Heart left ventricle (tissue), 13 donors: ENCODE data around the gene CDH20.

Experiments used
- CTCF ChIP-seq, 12 donors: fragments of 200-600 bp; sonication (generic) in 4 of 12; IDR thresholded peaks; one replicate each; pipeline versions ENCODE4 v1.5.0 to v1.8.0; 2018 to 2022; ENCODE audit warnings: antibody characterized with exemption in 12 of 12, mild to moderate bottlenecking in 5 of 12
- POLR2A ChIP-seq, 2 donors: fragments of 450-650 bp; IDR thresholded peaks; one replicate each; pipeline ENCODE4 v1.6.1; 2017; ENCODE audit warnings: antibody characterized with exemption in 2 of 2, mild to moderate bottlenecking in 2 of 2, moderate library complexity in 2 of 2
- donor health status: ischemic (EF 13 %, LVEDD 7.1; RV severe dilation, severe dysfunction).
- donor health status: DM: no; HTN: yes; CAD: no.
- donor health status: DM: no; HTN: no; CAD: no.
- donor health status: ischemic (EF 25% LVEDD 6.9; RV normal size, moderate dysfunction).
- donor health status: ischemic (EF 25% LVEDD 5.7; RV mildly dilated, moderate dysfunction).
- donor health status: ischemic (EF 35%, LVEDD 5.7; RV mildly dilated, moderate dysfunction).
- donor health status: nonischemic (EF 11% LVEDD 7.7; RV severe dilation, severe dysfunction).
- donor health status: DM: yes; HTN: yes; CAD: no.
- donor health status: PGD.
- donor health status: ischemic (EF 29% LVEDD 5.4; RV normal size, mild dysfunction).
- donor health status: nonischemic (EF 23%, LVEDD 6.1; RV moderate dilation, normal function).

DNA sequence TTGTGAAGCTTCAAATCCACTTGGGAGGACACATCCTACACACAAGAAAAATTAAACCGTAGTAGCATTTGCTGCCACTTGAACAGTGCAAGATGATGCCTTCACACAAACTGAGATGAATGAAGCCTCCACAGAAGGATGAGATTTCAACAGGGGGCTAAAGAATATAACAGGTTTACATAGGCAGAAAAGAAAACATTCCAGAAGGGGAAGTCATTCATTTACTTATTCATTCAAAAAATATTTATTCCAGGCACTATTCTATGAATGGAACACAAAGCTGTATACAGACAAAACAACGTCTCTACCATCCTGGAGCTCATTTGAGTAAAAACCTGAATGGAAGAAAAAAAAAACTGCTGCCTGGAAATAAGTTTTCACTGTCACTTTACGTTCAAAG lies 170.5 kb downstream of the CDH20 start:
- TF ChIP-seq CTCF (IDR thresholded peaks at IDR 0.05): no peak
- no peak for TF ChIP-seq POLR2A (IDR thresholded peaks at IDR 0.05)
